Heart left ventricle (tissue), 16 donors: ENCODE measurements around the gene PLEKHA7. TPM values are rescaled to one million over a fixed set of nuclear protein-coding genes. Genes with fewer than 3 reads are reported as not detected.
A peak's percentile ranks its signal among the peaks of the same experiment; 100 is the strongest.

Experiments
- ATAC-seq, 4 donors: fragments of 200-7000 bp; cut with Tn5 transposase; one replicate each; pipeline ENCODE4 v1.9.1; 2020 to 2022; ENCODE audit warnings: moderate library complexity in 4 of 4, mild to moderate bottlenecking in 3 of 4, moderate number of reproducible peaks in 1 of 4
- DNase-seq, 5 donors: peaks; one replicate each; pipeline ENCODE4 v3.0.0-alpha.2; 2020
- H3K27ac ChIP-seq, 12 donors: fragments of 200-600 bp; sonication (generic) in 4 of 12; one replicate each; pipeline versions ENCODE4 v1.5.0 to v1.8.0; 2016 to 2022; ENCODE audit warnings: mild to moderate bottlenecking in 2 of 12
- H3K27me3 ChIP-seq, 9 donors: fragments of 200-600 bp; sonication (generic) in 2 of 9; one replicate each; pipeline versions ENCODE4 v1.5.1 to v1.8.0; 2016 to 2022; ENCODE audit warnings: mild to moderate bottlenecking in 3 of 9
- H3K36me3 ChIP-seq, 9 donors: fragments of 200-600 bp; sonication (generic) in 2 of 9; one replicate each; pipeline versions ENCODE4 v1.5.0 to v1.8.0; 2018 to 2022; ENCODE audit warnings: mild to moderate bottlenecking in 2 of 9
- H3K4me1 ChIP-seq, 12 donors: fragments of 200-600 bp; sonication (generic) in 4 of 12; one replicate each; pipeline versions ENCODE4 v1.5.0 to v1.8.0; 2016 to 2022; ENCODE audit warnings: mild to moderate bottlenecking in 3 of 12
- H3K4me3 ChIP-seq, 12 donors: fragments of 200-600 bp; sonication (generic) in 4 of 12; one replicate each; pipeline versions ENCODE4 v1.5.0 to v1.8.0; 2017 to 2022; ENCODE audit warnings: mild to moderate bottlenecking in 9 of 12, moderate library complexity in 4 of 12
- H3K9me3 ChIP-seq, 12 donors: fragments of 200-600 bp; sonication (generic) in 4 of 12; one replicate each; pipeline versions ENCODE4 v1.5.0 to v1.8.0; 2016 to 2022; ENCODE audit warnings: mild to moderate bottlenecking in 1 of 12
- CTCF ChIP-seq, 12 donors: fragments of 200-600 bp; sonication (generic) in 4 of 12; IDR thresholded peaks; one replicate each; pipeline versions ENCODE4 v1.5.0 to v1.8.0; 2018 to 2022; ENCODE audit warnings: antibody characterized with exemption in 12 of 12, mild to moderate bottlenecking in 5 of 12
- POLR2A ChIP-seq, 2 donors: fragments of 450-650 bp; IDR thresholded peaks; one replicate each; pipeline ENCODE4 v1.6.1; 2017; ENCODE audit warnings: antibody characterized with exemption in 2 of 2, mild to moderate bottlenecking in 2 of 2, moderate library complexity in 2 of 2
- WGBS, 4 donors: extraction: QIAGEN DNeasy Blood & Tissue Kit in 2 of 4; methylation state at CpG; one replicate each; pipeline versions ENCODE4 v1.1.5 to v1.1.7; 2013 to 2018; 5-methylcytosine and 5-hydroxymethylcytosine counted together
- intact Hi-C, 10 donors: fragments of 100-400 bp; cut with DNase I; formaldehyde crosslinking; loops; one replicate each; pipeline versions ENCODE4 v1.11.1 to v1.14.2; 2022
- polyA plus RNA-seq, 2 donors: library from polyadenylated mRNA; stranded (reverse); fragments of 200-250 nt; gene quantifications; one replicate each; pipeline ENCODE4 v1.2.3, GENCODE V29; 2013
- total RNA-seq, 9 donors: library from RNA; depleted of rRNA in 2 of 9; stranded (reverse); fragments of >200 nt in 2 of 9; fragmentation: NEBNext Ultra II Directional in 3 of 9; extraction: Animal tissue kit (Norgen Biotek cat#: 25700) in 3 of 9; gene quantifications; one replicate each; pipeline versions ENCODE4 v1.1.0 to v1.2.4, GENCODE V29; 2016 to 2023
- donor health status: ischemic (EF 13 %, LVEDD 7.1; RV severe dilation, severe dysfunction).
- donor health status: healthy with polysubstance abuse.
- donor health status: DM: no; HTN: yes; CAD: no.
- donor health status: DM: no; HTN: no; CAD: no.
- donor health status: ischemic (EF 25% LVEDD 6.9; RV normal size, moderate dysfunction).
- donor health status: ischemic (EF 25% LVEDD 5.7; RV mildly dilated, moderate dysfunction).
- donor health status: healthy.
- donor health status: DM: yes; HTN: yes; CAD: no.
- donor health status: ischemic (EF 35%, LVEDD 5.7; RV mildly dilated, moderate dysfunction).
- donor health status: nonischemic (EF 11% LVEDD 7.7; RV severe dilation, severe dysfunction).
- donor health status: DM: yes; HTN: yes; CAD: no.
- donor health status: PGD.
- donor health status: ischemic (EF 29% LVEDD 5.4; RV normal size, mild dysfunction).
- donor health status: nonischemic (EF 23%, LVEDD 6.1; RV moderate dilation, normal function).

PLEKHA7 gene
- total and polyA plus RNA-seq, 11 donors = 13.1 to 57.5 (median 23.5) TPM

DNA sequence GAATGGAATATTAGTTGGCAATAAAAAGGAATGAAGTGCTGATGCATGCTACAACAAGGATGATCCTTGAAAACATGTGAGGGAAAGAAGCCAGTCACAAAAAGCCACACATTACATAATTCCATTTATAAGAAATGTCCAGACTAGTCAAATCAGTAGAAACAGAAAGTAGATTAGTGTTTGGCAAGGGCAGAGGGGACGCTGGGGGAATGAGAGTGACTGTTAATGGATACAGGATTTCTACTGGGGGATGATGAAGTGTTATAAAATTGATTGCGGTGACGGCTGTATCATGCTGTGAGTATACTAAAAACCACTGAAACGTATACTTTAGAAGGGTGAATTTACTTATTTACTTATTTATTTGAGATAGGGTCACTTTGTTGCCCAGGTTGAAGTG, 217.9 kb downstream of the PLEKHA7 start:
- H3K27me3 ChIP-seq = no peaks in the 10 kb centered on the region
- intact Hi-C loops = no loop called here
- DNase-seq (no peak), ATAC-seq (no peak)
- peaks cover 0 to 67% (median 15%) of the 10 kb centered on the region in 12 donors for H3K4me1 ChIP-seq
- no peak overlapping the region for H3K4me3 ChIP-seq
- TF ChIP-seq POLR2A (IDR thresholded peaks at IDR 0.05) = no peak
- no peak for TF ChIP-seq CTCF (IDR thresholded peaks at IDR 0.05)
- peak overlapping the region in 1 of 12 donors; percentile 93 for H3K27ac ChIP-seq
- H3K36me3 ChIP-seq = peaks cover 0 to 37% (median 0%) of the 10 kb centered on the region in 9 donors
- no peaks in the 10 kb centered on the region for H3K9me3 ChIP-seq
- 83 to 86% (median 84%) methylated on average over 4 of the region's 4 CpGs for WGBS, 4 donors

DNA sequence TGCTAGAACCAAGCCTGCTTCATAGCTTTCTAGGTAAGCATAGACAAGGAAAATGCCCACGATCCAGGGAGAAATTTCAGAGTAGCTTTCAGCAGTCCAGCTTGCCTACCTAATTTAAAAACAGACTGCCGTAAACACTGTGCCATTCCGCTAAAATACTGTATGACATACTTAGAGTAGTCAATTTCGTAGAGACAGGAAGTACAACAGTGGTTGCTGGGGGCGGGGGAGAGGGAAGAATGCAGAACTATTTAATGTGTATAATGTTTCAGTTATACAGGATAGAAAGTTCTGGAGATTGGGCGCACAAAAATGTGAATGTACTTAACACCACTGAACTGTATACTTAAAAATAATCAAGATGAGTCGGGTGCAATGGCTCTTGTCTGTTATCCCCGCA, 219.1 kb downstream of the PLEKHA7 start:
- H3K9me3 ChIP-seq = no peaks in the 10 kb centered on the region
- intact Hi-C loops = no loop called here
- peak overlapping the region in 1 of 12 donors; percentile 27 for H3K4me3 ChIP-seq
- peaks cover 0 to 74% (median 20%) of the 10 kb centered on the region in 12 donors for H3K4me1 ChIP-seq
- no peaks in the 10 kb centered on the region for H3K27me3 ChIP-seq
- DNase-seq (no peak), ATAC-seq (no peak)
- WGBS, 4 donors = 74 to 87% (median 78%) methylated on average over 8 of the region's 8 CpGs
- peak overlapping the region in 3 of 12 donors; percentile 12 to 93 (median 34) for H3K27ac ChIP-seq
- H3K36me3 ChIP-seq = peaks cover 0 to 42% (median under 1%) of the 10 kb centered on the region in 9 donors
- TF ChIP-seq CTCF (IDR thresholded peaks at IDR 0.05) (no peak), POLR2A (IDR thresholded peaks at IDR 0.05) (no peak)

- Histone ChIP-seq H3K4me1 (peaks cover 0 to 75% (median 22%) of the 10 kb centered on the region in 12 donors), H3K27ac (peak overlapping the region in 1 of 12 donors; percentile 93), H3K27me3 (no peaks in the 10 kb centered on the region), H3K9me3 (no peaks in the 10 kb centered on the region), H3K36me3 (peaks cover 0 to 40% (median 7%) of the 10 kb centered on the region in 9 donors), H3K4me3 (no peak overlapping the region)
- 87 to 89% (median 88%) methylated on average over 17 of the region's 17 CpGs for WGBS, 4 donors
- DNase-seq (no peak), ATAC-seq (no peak)
- intact Hi-C loops = no loop called here
- no peak for TF ChIP-seq CTCF (IDR thresholded peaks at IDR 0.05)
- TF ChIP-seq POLR2A (IDR thresholded peaks at IDR 0.05) = no peak
Measured at GRCh38 chr11:16794047-16794818, 220.0 kb downstream of the PLEKHA7 start.

DNA sequence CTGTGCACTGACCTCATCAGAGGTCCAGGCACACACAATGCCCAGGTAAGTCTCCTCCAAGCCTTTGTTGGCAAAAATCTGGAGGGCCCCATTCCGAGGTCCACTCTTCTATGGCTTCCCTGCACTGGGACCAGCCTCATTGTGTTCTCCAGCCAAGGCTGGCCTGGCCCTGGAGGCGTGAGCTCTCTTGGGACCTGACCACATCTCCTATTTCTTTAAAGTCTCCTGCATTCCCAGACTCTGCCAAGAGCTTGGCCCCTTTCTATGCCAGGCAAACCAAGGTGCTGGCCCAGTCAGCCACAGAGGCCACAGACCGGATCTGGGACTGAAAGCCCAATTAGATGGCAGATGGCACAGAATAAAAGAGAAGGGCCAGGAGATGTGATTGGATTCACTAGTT, 220.7 kb downstream of the PLEKHA7 start:
- Histone ChIP-seq H3K27ac (peak overlapping the region in 2 of 12 donors; percentile 48 to 71), H3K36me3 (peaks cover 0 to 40% (median 7%) of the 10 kb centered on the region in 9 donors), H3K27me3 (no peaks in the 10 kb centered on the region), H3K4me3 (no peak overlapping the region), H3K9me3 (no peaks in the 10 kb centered on the region), H3K4me1 (peaks cover 0 to 78% (median 28%) of the 10 kb centered on the region in 12 donors)
- DNase-seq = no peak
- no peak for ATAC-seq
- TF ChIP-seq POLR2A (IDR thresholded peaks at IDR 0.05) (no peak), CTCF (IDR thresholded peaks at IDR 0.05) (no peak)
- WGBS, 4 donors = 87 to 95% (median 91%) methylated on average over 3 of the region's 3 CpGs
- intact Hi-C loops = no loop called here
